GM19468 (cell line): ENCODE measurements around the gene ZSWIM9.
"Not testable (repeated sequence)": the region's sequence is repeated elsewhere in the genome, so short reads cannot be mapped to it uniquely, and the experiment has no call there.

Experiments
- ATAC-seq: cut with Tn5 transposase; IDR thresholded peaks from one replicate; pipeline ENCODE4 v1.9.1; 2021; ENCODE audit warnings: mild to moderate bottlenecking, moderate library complexity, moderate number of reproducible peaks; ENCODE audit not compliant: unreplicated experiment; ENCODE audit errors: extremely low read depth

The ZSWIM9 gene

DNA sequence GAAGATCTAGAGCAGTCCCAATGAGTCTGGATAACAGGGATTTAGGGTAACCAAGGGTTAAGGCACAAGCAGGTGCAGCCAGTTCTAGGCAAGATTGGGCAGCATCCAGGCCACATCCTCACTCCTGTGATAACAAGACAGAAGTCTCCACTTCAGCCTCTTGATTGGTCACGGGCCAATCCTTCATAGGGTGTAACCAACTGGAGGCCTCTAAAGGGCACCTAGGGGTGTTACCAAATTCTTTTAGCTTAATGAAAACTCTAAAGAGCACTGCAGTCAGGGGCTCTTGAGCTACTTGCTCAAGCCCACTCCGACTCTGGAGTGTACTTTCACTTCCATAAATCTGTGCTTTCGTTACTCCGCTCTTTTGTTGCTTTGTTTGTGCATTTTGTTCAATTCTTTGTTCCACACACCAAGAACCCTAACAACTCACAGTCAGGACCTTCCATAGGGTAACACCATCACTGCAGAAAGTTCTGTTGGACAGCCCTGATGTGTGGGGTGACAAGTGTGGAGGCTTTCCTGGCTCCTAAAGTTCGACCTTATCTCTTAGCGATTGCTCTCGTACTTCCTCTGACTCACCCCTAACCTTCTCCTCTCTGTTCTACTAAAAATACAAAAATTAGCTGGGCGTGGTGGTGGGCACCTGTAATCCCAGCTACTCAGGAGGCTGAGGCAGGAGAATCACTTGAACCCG lies 36.1 kb downstream of the ZSWIM9 start:
- no peak for ATAC-seq

GRCh38 chr19:48210005-48210404 lies 39.5 kb downstream of the ZSWIM9 start:
- no peak for ATAC-seq

DNA sequence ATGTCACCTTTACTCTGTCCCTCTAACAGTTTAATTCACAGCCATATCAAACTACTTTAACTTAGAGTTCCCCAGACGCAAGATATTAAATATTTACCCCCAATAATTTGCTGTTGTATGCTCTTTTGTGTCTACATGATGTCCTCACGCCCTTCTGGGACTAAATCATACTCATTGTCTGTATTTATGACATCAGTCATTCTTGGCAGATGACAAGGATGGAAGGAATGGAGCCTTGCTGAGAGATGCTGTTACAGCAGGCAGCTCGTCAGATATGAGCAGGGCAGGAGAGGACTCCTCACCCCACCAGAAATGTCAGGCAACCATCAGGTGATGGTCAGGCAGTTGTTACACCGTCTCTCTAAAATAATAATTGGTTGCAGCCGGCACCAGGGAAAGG lies 43.5 kb downstream of the ZSWIM9 start:
- no peak for ATAC-seq

GRCh38 chr19:48216933-48217332 lies 46.5 kb downstream of the ZSWIM9 start:
- ATAC-seq, result no peak

DNA sequence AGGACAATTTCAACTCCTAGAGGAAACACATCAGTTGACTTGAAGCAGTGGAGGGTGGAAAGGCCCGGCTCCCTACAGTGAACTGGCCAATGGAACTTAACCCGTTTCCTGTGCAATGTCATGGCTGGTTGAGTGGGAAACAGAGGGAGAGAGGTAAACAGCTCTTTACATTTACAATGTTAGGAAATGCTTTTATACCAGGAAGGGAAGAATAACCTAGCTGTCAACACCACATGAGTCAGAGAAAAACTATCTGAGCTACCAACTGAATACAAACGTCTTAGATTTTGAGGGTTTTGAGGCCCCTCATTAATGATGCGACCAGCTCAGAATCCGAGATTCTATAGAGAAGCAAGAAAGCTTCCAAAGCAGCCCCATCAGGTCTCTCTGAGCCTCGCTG lies 48.5 kb downstream of the ZSWIM9 start:
- no peak for ATAC-seq

DNA sequence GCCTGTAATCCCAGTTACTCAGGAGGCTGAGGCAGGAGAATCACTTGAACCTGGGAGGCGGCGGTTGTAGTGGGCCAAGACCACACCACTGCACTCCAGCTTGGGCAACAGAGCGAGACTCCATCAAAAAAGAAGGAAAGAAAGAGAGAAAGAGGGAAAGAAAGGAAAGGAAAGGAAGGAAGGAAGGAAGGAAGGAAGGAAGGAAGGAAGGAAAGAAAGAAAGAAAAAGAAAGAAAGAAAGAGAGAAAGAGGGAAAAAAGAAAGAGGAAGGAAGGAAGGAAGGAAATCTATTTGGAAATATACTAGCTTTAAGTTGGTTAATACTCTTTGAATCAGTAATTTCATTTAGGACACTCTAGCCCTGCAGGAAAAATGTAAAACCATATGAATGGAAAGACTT lies 50.3 kb downstream of the ZSWIM9 start:
- not testable (repeated sequence) for ATAC-seq

- ATAC-seq, result no peak
Observed at GRCh38 chr19:48221628-48222027, 51.1 kb downstream of the ZSWIM9 start.

- no peak for ATAC-seq
Observed at GRCh38 chr19:48230555-48231129, 60.2 kb downstream of the ZSWIM9 start.

- no peak for ATAC-seq
Observed at GRCh38 chr19:48237057-48237456, 66.6 kb downstream of the ZSWIM9 start.

- ATAC-seq, result no peak
Observed at GRCh38 chr19:48239120-48239519, 68.6 kb downstream of the ZSWIM9 start.

DNA sequence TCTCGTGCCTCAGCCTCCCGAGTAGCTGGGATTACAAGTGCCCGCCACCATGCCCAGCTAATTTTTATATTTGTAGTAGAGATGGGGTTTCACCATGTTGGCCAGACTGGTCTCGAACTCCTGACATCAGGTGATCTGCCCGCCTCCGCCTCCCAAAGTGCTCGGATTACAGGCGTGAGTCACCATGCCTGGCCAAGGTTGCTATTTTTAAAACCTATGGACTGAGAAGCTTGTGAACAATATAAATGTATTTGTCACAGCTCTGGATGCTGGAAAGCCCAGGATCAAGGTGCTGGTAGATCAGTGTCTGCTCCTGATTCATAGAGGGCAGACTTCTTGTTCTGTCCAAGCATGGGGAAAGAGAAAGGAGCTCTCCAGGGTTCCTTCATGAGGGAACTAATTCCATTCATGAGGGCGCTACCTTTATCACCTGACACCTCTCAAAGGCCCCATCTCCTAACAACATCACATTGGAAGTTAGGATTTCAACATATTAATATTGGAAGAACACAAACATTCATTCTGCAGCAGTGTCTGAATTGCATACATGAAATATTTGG lies 69.2 kb downstream of the ZSWIM9 start:
- no peak for ATAC-seq

GRCh38 chr19:48241771-48242170 lies 71.3 kb downstream of the ZSWIM9 start:
- ATAC-seq, result not testable (repeated sequence)

- no peak for ATAC-seq
Observed at GRCh38 chr19:48244281-48244680, 73.8 kb downstream of the ZSWIM9 start.

DNA sequence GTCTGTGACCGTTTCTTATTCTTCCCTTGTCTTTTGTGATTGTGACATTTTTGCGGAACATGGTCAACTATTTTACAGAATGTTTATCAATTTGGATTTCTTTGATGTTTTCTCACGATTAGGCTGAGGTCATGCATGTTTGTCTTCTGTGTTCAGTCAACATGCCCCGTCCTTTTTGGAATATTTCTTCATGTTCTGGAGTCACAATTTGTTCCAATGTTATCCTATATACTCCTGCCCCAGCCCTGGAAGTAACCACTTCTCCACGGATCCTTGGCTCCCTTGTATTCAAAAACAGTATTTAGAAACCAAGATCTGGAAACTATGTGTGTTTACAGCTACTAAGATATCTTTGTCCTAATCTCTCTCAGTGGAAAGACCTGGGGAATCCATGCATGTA lies 75.6 kb downstream of the ZSWIM9 start:
- no peak for ATAC-seq

DNA sequence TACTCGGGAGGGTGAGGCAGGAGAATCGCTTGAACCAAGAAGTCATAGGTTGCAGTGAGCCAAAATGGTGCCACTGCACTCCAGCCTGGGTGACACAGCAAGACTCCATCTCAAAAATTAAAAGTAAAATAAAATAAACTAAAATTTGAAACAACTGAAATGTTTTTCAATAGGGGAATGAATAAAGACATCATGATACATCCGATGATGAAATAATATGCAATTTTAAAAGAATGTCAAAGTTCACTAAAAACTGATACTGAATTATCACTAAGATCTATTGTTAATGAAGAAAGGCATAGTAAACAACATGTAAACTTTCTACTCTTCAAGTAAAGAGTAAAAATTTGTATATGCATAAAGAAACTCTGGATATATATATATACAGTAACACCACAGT lies 76.7 kb downstream of the ZSWIM9 start:
- no peak for ATAC-seq
